Psoas muscle (tissue), 8 donors: ENCODE results near the gene GOLGB1. TPM values are rescaled to one million over a fixed set of nuclear protein-coding genes. Genes with fewer than 3 reads are reported as not detected.

Experiments
- ATAC-seq, 4 donors: fragments of 200-7000 bp; cut with Tn5 transposase; one replicate each; pipeline ENCODE4 v1.9.1; 2020; ENCODE audit warnings: moderate library complexity in 3 of 4, mild to moderate bottlenecking in 2 of 4
- DNase-seq, 2 donors: peaks; one replicate each; pipeline ENCODE4 v3.0.0-alpha.2; 2020
- H3K27ac ChIP-seq: fragments of 200-600 bp; one replicate; pipeline ENCODE4 v1.8.0; 2022
- H3K27me3 ChIP-seq, 3 donors: fragments of 200-600 bp in 1 of 3; one replicate each; pipeline versions ENCODE4 v1.6.1 to v1.8.0; 2013 to 2022; ENCODE audit warnings: low read length in 2 of 3, mild to moderate bottlenecking in 2 of 3, moderate library complexity in 1 of 3; ENCODE audit not compliant: insufficient read depth in 3 of 3
- H3K36me3 ChIP-seq, 2 donors: fragments of 200-600 bp in 1 of 2; one replicate each; pipeline versions ENCODE4 v1.6.1 to v1.8.0; 2013 to 2022; ENCODE audit warnings: low read depth in 1 of 2, mild to moderate bottlenecking in 1 of 2, moderate library complexity in 1 of 2; ENCODE audit not compliant: insufficient read depth in 1 of 2
- H3K4me1 ChIP-seq: fragments of 200-600 bp; one replicate; pipeline ENCODE4 v1.8.0; 2022
- H3K4me3 ChIP-seq: fragments of 200-600 bp; one replicate; pipeline ENCODE4 v1.8.0; 2022; ENCODE audit warnings: mild to moderate bottlenecking
- H3K9me3 ChIP-seq: fragments of 200-600 bp; one replicate; pipeline ENCODE4 v1.8.0; 2022
- WGBS, 3 donors: extraction: QIAGEN DNeasy Blood & Tissue Kit; methylation state at CpG; one replicate each; pipeline versions ENCODE4 v1.1.6 to v1.1.7; 2013; 5-methylcytosine and 5-hydroxymethylcytosine counted together
- intact Hi-C, 2 donors: fragments of 100-400 bp; cut with DNase I; formaldehyde crosslinking; loops; one replicate each; pipeline versions ENCODE4 v1.11.0 to v1.14.2; 2022
- polyA plus RNA-seq, 3 donors: library from polyadenylated mRNA; stranded (reverse); fragments of 200-250 nt; gene quantifications; one replicate each; pipeline ENCODE4 v1.2.3, GENCODE V29; 2013
- total RNA-seq, 4 donors: library from RNA; stranded (reverse); fragmentation: NEBNext Ultra II Directional in 2 of 4; extraction: Animal tissue kit (Norgen Biotek cat#: 25700) in 2 of 4; gene quantifications; one replicate each; pipeline versions ENCODE4 v1.2.1 to v1.2.4, GENCODE V29; 2021 to 2023
- TF ChIP-seq, protein P1 (sequence below): fragments of 200-600 bp; IDR thresholded peaks from one replicate; pipeline ENCODE4 v1.8.0; 2022; ENCODE audit warnings: antibody characterized with exemption
- donor health status: healthy with polysubstance abuse.
- donor health status: DM: no; HTN: no; CAD: no; lungs with moderate emphysema.
- donor health status: Bipolar disorder and iron deficiency.
- donor health status: healthy.
- donor health status: DM: yes; HTN: yes; CAD: no.
- donor health status: DM: no; HTN: no; CAD: no.
- donor health status: DM: no; HTN: no; CAD: no.
- donor health status: DM: yes; HTN: yes; CAD: no.

GOLGB1 gene
- total and polyA plus RNA-seq, 7 donors = 7.5 to 30.7 (median 20.6) TPM

DNA sequence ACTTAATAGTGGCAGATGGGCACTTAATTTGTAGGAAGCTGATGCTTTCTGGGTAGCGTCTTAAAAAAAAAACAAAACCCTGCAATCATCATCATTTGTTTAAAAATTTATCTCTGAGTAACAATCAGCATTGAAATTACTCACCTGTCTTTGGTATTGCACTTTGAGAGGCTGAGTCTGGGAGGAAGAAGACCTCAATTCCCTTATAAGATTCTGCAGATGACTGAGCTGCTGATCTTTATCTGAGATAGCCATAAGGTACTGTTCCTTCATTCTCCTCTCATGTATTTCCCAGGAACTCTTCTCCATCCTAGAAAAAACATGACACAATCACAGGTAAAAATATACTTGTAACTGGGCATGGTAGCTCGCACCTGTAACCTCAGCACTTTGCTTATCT lies 72.4 kb downstream of the GOLGB1 start:
- WGBS, 3 donors = 95 to 100% (median 97%) methylated on average over 2 of the region's 2 CpGs
- intact Hi-C loops = no loop called here
- TF ChIP-seq, protein P1, sequence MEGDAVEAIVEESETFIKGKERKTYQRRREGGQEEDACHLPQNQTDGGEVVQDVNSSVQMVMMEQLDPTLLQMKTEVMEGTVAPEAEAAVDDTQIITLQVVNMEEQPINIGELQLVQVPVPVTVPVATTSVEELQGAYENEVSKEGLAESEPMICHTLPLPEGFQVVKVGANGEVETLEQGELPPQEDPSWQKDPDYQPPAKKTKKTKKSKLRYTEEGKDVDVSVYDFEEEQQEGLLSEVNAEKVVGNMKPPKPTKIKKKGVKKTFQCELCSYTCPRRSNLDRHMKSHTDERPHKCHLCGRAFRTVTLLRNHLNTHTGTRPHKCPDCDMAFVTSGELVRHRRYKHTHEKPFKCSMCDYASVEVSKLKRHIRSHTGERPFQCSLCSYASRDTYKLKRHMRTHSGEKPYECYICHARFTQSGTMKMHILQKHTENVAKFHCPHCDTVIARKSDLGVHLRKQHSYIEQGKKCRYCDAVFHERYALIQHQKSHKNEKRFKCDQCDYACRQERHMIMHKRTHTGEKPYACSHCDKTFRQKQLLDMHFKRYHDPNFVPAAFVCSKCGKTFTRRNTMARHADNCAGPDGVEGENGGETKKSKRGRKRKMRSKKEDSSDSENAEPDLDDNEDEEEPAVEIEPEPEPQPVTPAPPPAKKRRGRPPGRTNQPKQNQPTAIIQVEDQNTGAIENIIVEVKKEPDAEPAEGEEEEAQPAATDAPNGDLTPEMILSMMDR = no peak
- no peak overlapping the region for H3K27ac ChIP-seq
- DNase-seq = no peak
- no peaks in the 10 kb centered on the region for H3K9me3 ChIP-seq
- H3K4me3 ChIP-seq = no peak overlapping the region
- peaks cover 11 to 88% of the 10 kb centered on the region in 2 donors for H3K36me3 ChIP-seq
- ATAC-seq = no peak
- H3K27me3 ChIP-seq = no peaks in the 10 kb centered on the region
- no peaks in the 10 kb centered on the region for H3K4me1 ChIP-seq

DNA sequence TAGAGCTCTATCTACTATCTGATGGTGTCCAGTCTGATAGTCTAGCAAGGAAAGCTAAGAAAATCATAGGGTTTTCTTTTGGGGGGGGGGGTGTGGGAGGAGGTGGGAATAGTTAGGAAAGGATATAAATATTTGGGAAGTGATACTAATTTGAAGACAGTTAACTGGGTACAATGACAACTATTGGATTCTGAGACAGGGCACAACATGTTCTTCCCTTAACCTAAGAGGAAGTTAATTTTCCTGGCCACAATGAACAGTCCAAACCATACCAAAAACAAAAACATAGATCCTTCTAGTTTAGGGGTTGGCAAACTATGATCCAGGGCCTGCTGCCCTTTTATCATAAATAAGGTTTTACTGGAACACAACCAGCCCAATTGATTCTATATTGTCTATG lies 78.9 kb downstream of the GOLGB1 start:
- no peaks in the 10 kb centered on the region for H3K4me1 ChIP-seq
- intact Hi-C loops = no loop called here
- DNase-seq = no peak
- H3K9me3 ChIP-seq = no peaks in the 10 kb centered on the region
- H3K27ac ChIP-seq = no peak overlapping the region
- H3K27me3 ChIP-seq = no peaks in the 10 kb centered on the region
- peaks cover 14 to 91% of the 10 kb centered on the region in 2 donors for H3K36me3 ChIP-seq
- TF ChIP-seq, protein P1 = no peak
- no peak for ATAC-seq
- no peak overlapping the region for H3K4me3 ChIP-seq

DNA sequence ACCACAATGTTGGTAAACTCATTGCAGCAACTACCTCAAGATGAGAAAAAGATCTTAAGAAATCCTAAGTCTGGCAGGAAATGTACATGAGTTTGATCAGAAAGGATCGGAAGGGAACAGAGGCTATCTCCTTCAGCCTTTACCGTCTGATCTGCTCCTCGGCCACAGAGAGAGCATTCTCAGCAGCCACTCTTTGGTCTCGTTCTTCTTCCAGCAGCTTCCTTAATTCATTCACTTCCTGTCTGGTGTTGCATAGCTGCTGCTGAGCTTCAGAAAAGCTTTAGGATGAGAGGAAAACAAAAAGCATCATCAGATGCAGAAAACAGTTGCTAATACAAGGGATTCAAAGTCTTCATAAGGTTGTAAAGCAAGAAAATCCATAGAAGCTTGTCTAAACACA lies 82.2 kb downstream of the GOLGB1 start:
- 85 to 91% (median 88%) methylated on average over 4 of the region's 4 CpGs for WGBS, 3 donors
- no peak overlapping the region for H3K27ac ChIP-seq
- TF ChIP-seq, protein P1 = no peak
- no peaks in the 10 kb centered on the region for H3K9me3 ChIP-seq
- intact Hi-C loops = no loop called here
- H3K4me1 ChIP-seq = no peaks in the 10 kb centered on the region
- ATAC-seq (no peak), DNase-seq (no peak)
- no peak overlapping the region for H3K4me3 ChIP-seq
- H3K36me3 ChIP-seq = peaks cover 14 to 87% of the 10 kb centered on the region in 2 donors
- no peaks in the 10 kb centered on the region for H3K27me3 ChIP-seq

DNA sequence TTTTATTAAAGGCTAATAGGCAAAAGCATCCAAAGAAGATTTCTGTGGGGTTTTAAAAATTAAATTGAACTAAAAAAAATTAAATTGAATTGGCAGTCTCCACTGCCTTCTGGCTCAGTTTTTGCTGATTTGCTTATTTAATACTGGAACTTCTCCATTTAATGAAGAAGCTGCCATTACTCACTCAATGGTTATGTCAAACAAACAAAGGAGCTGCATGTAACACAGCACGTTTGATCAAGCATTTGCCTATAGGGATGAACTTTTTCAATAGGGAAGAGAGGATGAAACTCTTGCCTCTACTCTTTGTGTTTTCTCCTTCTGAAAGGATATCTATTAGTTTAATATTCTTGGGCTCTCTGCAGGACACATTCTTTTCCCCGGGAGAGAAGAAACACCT lies 84.1 kb downstream of the GOLGB1 start:
- Histone ChIP-seq H3K4me3 (no peak overlapping the region), H3K4me1 (no peaks in the 10 kb centered on the region), H3K27ac (no peak overlapping the region), H3K27me3 (no peaks in the 10 kb centered on the region), H3K9me3 (no peaks in the 10 kb centered on the region), H3K36me3 (peaks cover 14 to 71% of the 10 kb centered on the region in 2 donors)
- TF ChIP-seq, protein P1 = no peak
- DNase-seq = no peak
- intact Hi-C loops = no loop called here
- no peak for ATAC-seq
- WGBS, 3 donors = 65 to 89% (median 65%) methylated on average over 2 of the region's 2 CpGs

DNA sequence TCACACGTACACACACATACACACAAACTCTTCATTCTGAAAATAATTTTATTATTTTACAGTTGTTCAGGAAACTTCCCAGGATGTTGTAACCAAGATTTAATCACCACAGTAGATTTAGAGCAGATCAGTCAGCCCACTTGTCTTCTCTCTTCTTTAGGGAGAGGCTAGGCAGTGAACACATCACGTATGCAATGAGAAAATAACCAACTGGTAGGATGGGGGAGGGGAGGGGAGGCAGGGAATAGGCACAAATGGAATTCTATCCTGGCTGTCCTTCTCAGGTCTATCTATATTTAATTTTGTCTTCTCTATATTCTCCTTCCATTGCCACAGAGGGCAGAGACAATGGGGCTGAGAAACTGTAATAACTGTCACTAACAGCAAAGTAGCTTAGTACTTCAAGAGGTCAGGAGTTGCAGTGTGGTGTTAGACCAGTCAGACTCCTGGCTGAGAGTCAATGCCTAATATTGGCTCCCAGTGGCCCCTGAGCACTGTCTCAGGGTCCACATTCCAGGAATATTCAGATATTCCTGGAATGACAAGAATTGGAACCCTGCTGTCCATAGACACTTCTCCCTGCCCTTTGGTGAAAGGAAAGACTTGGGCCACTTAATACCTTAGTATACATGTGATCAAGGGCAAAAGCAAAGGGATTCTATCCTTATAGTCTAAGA lies 86.2 kb downstream of the GOLGB1 start:
- Histone ChIP-seq H3K27me3 (no peaks in the 10 kb centered on the region), H3K27ac (no peak overlapping the region), H3K4me1 (no peaks in the 10 kb centered on the region), H3K9me3 (no peaks in the 10 kb centered on the region), H3K36me3 (peaks cover 6 to 53% of the 10 kb centered on the region in 2 donors), H3K4me3 (no peak overlapping the region)
- DNase-seq (no peak), ATAC-seq (peak in 3 of 4 donors; percentile 45 to 80 (median 73))
- WGBS, 3 donors = 36 to 58% (median 42%) methylated on average over 2 of the region's 2 CpGs
- TF ChIP-seq, protein P1 = no peak
- intact Hi-C loops = no loop called here
